Fibroblast of peridontal ligament (primary cell): ENCODE measurements around the gene KCTD11.
A peak's percentile ranks its signal among the peaks of the same experiment; 100 is the strongest.

ENCODE experiments used
- DNase-seq: peaks from one replicate; pipeline ENCODE4 v3.0.0-alpha.2; 2010; ENCODE audit errors: extremely low read depth

KCTD11 gene

DNA sequence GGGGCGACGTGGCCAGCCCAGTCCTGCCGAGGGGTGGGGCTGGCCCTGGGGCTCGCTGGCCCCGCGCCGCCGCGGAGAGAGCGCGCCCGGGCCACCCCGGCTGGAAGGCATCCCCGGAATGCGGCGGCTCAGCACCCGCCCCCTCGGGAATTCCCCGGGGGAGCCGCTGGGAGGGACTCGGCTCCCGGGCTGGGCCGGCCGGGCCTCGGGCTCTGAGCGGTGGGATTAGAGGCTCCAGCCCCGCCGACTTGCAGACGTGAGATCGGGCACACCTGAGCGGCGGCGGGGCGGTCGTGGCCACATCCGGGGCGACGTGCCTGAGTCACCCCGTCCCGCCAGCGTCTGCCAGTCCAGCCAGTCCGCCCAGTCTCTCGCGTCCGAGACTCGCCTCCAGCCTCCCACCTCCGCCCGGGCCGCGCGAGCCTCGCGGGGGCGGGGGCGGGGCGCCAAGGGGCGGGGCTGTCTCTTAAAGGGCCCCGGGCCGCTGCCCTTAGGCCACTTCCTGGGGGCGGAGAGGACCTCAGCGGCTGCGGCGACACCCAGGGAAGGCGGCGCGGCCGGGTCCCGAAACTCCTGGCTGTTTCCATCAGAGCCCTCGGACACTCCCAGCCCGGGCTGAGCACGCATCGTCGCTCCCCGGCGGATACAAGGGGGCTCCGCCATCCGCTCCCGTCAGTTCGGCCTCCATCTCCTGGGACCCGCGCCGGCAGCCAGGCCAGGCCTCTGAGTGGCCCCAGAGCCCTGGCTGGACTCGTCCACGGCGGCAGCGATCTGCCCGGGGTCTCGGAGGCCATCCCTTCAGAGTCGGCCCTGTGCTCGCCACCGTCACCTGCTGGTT, at the start of gene KCTD11:
KCTD11 (plus strand) TSS at position 498 of the 838 bp plus-strand sequence.
- peak; percentile 82 for DNase-seq

DNA sequence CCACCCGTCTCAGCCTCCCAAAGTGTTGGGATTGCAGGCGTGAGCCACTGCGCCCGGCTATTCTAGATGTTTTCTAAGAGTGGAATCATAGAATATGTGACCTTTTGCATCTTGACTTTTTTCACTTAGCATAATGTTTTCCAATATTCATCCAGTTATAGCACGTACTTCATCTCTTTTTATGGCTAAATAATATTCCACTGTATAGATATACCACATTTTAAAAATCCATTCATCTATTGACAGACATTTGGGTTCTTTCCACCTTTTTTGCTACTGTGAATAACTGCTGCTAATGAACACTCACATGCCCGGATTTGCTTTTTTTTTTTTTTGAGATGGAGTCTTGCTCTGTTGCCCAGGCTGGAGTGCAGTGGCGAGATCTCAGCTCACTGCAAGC, 47.8 kb upstream of the KCTD11 start:
- no peak for DNase-seq

DNA sequence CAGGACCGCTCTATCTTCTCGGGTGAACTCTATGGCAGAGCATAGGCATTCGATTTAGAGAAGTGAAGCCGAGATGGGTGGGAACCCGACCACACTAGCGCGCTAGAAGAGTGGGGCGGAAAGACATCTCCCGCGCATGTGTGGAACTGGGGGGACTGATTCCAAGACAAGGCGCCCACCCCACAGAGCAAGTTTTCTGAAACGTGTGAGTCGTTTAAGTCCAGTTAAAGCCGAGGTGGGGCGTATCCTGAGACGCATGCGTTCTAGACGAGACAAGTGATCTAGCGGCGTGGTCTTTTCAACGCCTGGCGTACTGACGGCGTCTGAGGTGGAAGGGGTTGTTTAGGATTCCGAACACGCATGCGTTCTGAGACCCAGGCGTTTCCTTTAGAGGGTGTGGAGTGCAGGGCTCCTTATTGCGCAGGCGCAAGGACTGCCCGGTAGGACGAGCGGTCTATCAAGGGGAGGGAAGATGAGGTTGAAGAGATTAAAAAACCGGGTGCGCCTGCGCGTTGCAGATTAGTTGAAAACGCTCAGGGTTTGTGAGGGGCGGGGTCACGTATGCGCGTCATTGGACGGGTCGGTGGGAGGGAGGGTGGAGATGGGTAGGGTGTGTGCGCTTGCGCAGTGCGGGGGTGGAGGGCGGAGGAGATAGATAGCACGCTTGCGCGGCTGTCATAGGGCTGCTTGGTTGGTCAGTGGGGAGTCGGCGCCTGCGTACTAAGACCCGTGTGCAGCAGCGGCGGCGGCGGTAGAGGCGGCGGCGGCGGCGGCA, 44.9 kb upstream of the KCTD11 start, which contains the start of gene EIF5A:
EIF5A (plus strand) TSS at position 718 of the 775 bp plus-strand sequence. CDS start 2,008 bp downstream, outside the sequence.
- peak; percentile 100 for DNase-seq

GRCh38 chr17:7307686-7308624, 44.0 kb upstream of the KCTD11 start:
- peak; percentile 22 for DNase-seq

DNA sequence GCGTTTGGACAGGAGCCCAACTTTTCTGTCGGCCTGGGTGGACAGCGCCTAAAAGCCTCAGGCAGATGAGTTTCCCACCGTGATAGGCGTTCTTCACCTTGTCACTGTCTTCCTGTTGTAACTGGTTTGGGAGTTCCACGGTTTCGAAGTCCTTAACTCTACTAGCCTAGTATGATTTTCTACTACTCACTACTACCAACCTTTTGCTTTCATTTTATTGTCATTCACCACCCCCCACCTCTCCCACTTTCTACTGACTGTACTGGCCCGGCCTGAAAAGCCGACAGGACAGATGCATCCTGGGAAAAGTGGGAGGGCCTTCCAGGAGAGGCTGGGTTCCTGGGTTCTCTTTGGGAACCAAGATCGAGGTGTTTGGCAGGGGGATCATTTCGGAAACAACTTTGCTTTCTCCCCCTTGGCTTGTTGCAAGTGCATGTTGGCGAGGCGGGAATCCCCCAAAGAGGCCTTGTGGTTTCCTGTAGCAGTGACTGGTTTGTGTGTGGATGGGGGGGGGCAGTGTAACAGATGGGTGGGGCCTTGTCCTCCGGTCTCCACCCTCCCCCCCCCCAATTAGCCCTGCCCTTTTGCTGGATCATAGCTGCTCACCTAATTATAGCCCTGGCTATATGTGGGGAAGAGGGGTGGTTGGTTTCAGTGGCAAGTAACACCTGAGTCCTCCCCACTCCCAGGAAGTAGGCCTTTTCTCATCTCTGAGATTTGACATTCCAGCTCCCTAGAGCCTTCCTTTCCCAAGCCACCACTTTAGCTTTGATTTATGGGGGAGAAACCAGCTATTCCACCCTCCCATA, 43.1 kb upstream of the KCTD11 start:
- DNase-seq = peak; percentile 78

GRCh38 chr17:7309628-7310027, 42.3 kb upstream of the KCTD11 start:
- DNase-seq = no peak

DNA sequence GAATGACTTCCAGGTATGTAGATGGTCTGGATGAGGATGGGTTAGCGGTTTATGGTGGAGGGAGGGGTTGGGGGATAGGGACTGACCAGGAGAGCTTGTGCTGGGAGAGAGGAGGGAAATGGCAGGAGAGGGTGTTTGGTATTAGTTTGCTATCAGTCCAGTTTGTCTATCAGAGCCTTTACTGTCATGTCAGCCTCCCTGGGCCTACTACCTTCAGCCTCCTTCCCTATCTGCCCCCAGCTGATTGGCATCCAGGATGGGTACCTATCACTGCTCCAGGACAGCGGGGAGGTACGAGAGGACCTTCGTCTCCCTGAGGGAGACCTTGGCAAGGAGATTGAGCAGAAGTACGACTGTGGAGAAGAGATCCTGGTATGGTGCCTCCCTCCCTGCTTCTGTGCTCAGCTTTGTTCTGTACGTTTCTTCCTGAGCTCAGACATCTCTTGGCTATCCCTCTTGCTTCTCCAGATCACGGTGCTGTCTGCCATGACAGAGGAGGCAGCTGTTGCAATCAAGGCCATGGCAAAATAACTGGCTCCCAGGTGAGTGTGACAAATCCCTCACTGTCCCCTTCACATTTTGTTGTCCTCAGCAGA, 40.8 kb upstream of the KCTD11 start:
- DNase-seq = no peak

- DNase-seq = no peak
Measured at GRCh38 chr17:7312432-7313087, 39.4 kb upstream of the KCTD11 start.

DNA sequence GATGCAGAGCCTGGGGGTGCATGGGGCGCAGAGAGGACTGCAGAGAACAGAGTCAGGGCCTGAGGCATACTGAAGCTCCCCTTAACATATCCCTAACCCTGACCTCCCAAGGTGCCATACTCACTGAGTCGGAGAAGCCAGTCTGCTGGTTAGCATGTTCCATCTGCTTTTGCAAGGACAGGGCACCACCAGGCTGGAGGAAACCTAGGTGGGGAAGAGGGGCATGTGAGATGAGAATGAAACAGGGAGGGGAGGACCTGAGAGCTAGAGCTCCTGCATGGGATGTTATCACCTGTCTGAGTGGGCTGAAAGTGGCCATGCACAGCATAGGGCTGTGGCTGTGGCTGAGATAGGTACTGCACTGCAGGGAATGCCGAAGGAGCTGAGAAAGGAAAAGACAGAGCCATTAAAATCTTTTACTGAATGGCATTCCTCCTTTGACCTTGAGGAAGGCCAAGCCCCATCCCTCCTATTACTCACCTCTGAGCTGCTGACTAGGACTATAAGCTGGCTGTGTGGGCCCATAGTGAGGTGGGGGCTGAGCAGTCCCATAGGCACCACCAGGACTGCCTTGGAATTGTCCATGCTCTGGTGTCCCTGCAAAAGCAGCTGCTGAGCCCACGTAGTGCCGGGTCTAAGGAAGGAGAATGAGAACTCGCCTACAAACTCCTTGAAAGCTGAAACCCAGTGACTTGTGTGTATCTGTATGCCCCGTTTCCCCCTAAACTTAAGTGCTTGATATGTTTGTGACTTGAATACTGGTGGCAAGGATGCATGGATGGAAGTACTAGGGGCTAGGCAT, 38.7 kb upstream of the KCTD11 start:
- DNase-seq = no peak

- DNase-seq = no peak
Measured at GRCh38 chr17:7313890-7314718, 37.9 kb upstream of the KCTD11 start.

DNA sequence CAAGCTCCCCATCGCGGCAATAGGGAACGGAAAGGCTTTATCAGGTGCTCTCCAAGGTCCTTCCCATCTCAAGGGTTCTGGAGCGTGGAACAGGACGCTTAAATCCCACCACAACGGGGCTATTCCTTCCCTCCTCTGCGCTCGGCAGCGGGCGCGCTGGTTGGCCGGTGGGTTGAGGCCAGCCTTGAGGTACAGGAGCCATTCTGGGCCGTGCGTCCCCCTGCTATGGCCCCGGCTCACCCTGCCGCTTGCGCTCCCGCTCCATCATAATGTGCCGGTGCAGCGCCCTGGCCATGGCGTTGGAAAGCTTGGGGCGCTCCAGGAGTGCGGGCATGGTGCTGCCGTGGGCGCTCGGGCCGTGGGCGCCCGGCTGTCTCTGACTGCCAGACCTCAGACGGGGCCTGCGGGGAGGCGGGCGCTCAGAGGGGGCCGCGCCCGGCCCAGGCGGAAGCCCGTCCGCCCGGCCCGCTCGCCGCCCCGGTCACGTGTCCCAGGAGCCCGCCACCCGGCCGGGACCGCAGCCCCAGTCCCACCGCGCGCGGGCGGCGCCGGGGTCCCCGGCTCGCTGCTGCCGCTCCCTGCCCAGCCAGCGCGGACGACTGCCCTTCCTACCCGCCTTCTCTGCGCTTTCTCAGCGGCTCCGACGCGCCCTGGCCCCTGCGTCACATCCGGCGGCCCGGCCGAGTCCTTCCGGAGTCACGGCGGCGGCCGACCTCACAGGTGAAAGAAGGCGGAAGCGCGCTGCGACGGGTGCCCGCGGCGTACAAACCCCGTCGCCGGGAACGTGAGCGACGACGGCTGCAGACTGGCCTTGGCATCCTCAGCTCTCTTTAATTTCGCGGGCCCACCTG, 37.0 kb upstream of the KCTD11 start, which contains the start of gene GPS2:
GPS2 (minus strand) TSS at position 642 of the 851 bp plus-strand sequence; CDS start at position 334, 308 bp downstream.
- DNase-seq = peak; percentile 64

GRCh38 chr17:7315570-7316235, 36.3 kb upstream of the KCTD11 start:
- no peak for DNase-seq

- DNase-seq = no peak
Measured at GRCh38 chr17:7317161-7317803, 34.7 kb upstream of the KCTD11 start.

DNA sequence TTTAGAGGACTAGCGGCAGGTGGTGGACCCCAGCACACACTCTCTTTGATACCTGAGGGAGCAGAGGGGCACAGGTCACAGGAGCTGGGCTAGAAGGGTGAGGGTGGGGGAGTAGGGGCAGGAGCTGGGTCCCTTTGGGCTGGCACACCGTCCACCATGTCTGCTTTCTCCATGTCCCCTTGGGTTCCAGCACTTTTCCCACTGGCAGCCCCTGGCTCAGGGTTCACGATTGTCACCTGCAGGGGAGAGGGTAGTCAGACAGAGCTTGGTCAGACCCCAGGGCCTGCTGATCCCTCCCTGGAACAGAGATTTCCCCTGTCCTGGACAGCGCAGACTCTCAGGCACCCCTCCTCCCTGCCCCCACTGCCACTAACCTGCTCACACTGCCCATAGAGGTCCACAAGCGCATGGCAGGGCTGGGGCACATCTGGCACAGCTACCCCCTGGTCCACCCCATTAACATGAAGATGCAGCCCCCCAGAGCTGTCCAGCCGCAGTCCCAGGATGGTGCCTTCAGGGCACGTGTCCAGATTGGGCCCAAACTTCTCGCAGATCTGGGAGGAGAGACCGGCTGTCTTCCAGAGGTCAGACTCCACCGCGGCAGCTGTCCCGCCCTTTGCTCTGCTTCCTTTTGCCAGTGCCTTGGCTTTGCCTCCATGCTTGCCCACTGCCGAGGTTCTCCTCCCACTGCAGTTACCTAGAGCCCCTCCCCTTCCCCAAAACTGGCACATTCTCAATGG, 33.7 kb upstream of the KCTD11 start:
- no peak for DNase-seq

GRCh38 chr17:7321466-7321865, 30.5 kb upstream of the KCTD11 start:
- DNase-seq = no peak
